ENCODE measurements around the gene TEAD2.
A peak's percentile ranks its signal among the peaks of the same experiment; 100 is the strongest.
"Not testable (repeated sequence)": the region's sequence is repeated elsewhere in the genome, so short reads cannot be mapped to it uniquely, and the experiment has no call there.

The TEAD2 gene

DNA sequence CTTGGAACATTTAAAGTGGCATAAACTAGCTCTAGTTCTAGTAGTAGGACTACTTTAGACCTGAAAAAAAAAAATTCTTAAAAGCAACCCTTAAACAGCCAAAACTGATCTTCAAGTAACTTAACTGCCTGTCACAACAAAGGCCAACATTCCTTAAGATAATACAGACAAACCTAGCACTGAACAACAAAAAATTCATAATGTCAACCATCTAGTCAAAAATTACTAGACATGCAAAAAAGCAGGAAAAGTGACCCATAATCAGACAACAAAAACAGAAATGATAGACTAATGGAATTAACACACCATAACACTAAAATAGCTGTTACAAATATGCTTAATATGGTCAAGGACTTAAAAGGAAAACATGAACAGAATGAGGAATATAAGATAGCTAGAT lies 43.9 kb downstream of the TEAD2 start:
- TF ChIP-seq, protein P1, sequence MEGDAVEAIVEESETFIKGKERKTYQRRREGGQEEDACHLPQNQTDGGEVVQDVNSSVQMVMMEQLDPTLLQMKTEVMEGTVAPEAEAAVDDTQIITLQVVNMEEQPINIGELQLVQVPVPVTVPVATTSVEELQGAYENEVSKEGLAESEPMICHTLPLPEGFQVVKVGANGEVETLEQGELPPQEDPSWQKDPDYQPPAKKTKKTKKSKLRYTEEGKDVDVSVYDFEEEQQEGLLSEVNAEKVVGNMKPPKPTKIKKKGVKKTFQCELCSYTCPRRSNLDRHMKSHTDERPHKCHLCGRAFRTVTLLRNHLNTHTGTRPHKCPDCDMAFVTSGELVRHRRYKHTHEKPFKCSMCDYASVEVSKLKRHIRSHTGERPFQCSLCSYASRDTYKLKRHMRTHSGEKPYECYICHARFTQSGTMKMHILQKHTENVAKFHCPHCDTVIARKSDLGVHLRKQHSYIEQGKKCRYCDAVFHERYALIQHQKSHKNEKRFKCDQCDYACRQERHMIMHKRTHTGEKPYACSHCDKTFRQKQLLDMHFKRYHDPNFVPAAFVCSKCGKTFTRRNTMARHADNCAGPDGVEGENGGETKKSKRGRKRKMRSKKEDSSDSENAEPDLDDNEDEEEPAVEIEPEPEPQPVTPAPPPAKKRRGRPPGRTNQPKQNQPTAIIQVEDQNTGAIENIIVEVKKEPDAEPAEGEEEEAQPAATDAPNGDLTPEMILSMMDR (IDR thresholded peaks at IDR 0.05; ENCODE audit: low read length, missing control alignments), result no peak
- no peak overlapping the region for H3K4me3 ChIP-seq (replicated peaks; ENCODE audit: low read depth, low read length)
- no peak for DNase-seq (ENCODE audit: low read depth)

DNA sequence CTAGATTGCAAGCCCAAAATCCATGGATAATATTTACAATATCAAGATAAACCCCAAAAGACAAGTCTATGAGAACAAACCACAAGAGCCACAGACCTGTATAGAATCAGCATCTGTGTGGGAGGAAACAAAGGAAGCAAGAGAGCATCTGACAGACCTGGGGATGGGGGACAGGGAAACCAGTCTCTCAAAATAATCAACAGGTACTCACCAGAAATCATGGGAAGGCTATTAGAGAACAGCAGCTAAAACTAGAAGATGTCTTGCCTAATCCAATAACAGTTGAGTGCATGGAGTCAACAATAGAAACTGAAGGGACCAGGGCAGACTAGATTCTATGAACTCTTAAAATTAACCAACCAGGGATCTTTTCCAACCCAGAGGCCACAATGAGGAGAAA lies 45.9 kb downstream of the TEAD2 start:
- no peak for DNase-seq (ENCODE audit: low read depth)
- no peak overlapping the region for H3K4me3 ChIP-seq (replicated peaks; ENCODE audit: low read depth, low read length)
- TF ChIP-seq, protein P1 (IDR thresholded peaks at IDR 0.05; ENCODE audit: low read length, missing control alignments), result no peak

DNA sequence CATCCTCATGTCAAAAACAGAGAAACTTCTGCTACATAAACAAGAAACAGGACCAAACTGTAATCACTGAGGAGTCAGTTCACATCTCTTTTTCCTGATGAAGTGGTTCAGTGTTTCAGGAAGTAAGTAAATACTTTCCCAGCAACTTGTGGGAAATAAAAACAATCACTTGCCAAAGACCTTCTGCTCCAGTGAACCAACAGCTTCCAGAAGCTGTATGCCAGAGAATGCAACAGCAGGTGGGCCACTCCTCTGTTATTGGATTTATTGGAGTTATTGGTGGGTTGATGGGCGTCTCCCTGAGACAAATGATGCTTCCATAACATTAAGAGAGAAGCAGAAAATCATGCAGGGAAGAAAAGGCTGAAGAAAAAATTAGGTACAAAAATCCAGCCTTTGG lies 47.1 kb downstream of the TEAD2 start:
- TF ChIP-seq, protein P1 (IDR thresholded peaks at IDR 0.05; ENCODE audit: low read length, missing control alignments), result no peak
- H3K4me3 ChIP-seq (replicated peaks; ENCODE audit: low read depth, low read length), result no peak overlapping the region
- DNase-seq (ENCODE audit: low read depth), result no peak

DNA sequence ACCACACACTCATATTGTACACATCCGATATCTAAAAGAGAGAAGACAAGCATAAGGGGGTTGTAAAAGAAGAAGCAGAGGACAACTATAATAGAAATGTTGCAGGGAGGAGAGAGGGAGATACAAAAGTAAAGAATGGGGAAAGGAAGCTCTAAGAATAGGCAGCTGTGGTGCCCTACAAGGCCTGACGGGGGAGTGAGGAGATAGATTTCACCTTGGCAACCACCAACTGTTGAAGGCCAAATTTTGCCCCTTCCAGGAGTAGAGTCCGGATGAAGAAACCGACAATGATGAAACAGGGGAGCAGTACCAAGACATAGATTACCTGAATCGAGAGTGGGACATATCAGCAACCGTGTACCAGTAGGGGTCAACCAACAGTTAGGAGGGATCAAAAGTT lies 53.1 kb downstream of the TEAD2 start:
- TF ChIP-seq, protein P1 (IDR thresholded peaks at IDR 0.05; ENCODE audit: low read length, missing control alignments), result no peak
- no peak for DNase-seq (ENCODE audit: low read depth)

DNA sequence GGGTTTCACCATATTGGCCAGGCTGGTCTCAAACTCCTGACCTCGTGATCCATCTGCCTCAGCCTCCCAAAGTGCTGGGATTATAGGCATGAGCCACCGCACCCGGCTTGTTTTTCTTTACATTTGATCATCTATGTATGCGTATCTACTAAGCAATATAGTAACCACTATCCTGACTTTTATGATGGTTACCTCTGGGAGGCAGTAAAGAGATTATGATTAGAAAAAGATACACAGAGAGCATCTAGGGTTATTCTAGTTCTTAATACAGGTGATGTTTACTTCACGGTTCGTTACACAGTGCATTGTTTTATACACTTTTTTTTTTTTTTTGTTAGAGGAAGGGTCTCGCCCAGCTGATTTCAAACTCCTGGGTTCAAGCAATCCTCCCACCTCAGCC lies 55.5 kb downstream of the TEAD2 start:
- not testable (repeated sequence) for H3K4me3 ChIP-seq (replicated peaks; ENCODE audit: low read depth, low read length); DNase-seq (ENCODE audit: low read depth)

More for the DNA sequence above, 53.1 kb downstream of the TEAD2 start:
- H3K4me3 ChIP-seq (replicated peaks; ENCODE audit: low read depth, low read length), result no peak overlapping the region

DNA sequence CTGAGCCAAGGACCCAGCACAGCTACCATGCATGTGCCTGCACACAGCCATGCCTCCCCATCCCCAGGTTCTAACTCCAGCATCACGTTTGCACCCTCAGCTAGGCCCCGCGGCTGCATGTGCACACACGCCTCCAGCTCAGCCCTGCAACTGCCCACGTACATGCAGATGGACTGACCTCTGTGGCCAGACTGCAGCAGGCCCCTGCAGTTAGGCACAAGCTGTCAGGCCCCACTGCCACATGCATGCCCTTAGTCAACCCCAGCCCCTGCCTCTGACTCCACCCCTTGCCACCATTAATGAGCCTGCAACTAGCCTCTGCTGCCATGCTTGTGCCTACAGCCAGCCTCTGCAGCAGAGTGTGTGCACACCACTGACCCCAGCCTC lies 60.4 kb downstream of the TEAD2 start:
- TF ChIP-seq, protein P1 (IDR thresholded peaks at IDR 0.05; ENCODE audit: low read length, missing control alignments), result no peak
- no peak overlapping the region for H3K4me3 ChIP-seq (replicated peaks; ENCODE audit: low read depth, low read length)
- DNase-seq (ENCODE audit: low read depth), result no peak

DNA sequence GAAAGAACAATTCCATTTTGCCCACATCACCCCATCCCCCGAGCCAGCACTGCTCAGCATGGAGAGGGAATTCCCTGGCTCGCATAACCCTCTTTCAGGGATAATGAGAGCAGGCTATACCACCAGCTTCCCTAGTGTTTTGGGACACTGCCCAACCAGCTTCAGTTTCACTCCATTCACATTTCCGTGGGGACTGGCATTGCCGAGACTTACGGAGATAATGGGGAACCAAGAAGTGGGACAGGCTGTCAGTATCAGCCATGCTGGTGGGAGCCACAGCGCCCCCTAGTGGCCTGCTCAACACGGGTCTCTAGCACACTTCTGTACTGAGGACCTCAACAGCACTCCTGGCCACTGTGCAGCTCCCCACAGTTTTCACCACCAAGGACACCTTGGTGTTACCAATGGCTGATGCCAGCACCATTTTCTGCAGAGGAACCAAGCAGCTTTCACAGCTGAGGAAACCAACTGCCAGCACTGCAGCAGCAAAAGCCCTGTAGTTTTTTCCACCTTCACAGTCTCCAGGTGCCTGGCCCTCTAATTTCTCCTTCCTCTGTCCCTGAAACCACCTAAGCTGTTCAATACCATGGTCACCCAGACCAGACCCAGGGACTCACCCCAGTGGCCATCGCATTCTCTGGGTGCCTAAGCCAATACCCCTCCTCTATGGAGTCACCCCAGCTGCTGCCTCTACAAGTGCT lies 60.9 kb downstream of the TEAD2 start:
- TF ChIP-seq, protein P1 (IDR thresholded peaks at IDR 0.05; ENCODE audit: low read length, missing control alignments), result peak; percentile 93
- peak overlapping the region; percentile 17 for H3K4me3 ChIP-seq (replicated peaks; ENCODE audit: low read depth, low read length)
- DNase-seq (ENCODE audit: low read depth), result peak; percentile 69

DNA sequence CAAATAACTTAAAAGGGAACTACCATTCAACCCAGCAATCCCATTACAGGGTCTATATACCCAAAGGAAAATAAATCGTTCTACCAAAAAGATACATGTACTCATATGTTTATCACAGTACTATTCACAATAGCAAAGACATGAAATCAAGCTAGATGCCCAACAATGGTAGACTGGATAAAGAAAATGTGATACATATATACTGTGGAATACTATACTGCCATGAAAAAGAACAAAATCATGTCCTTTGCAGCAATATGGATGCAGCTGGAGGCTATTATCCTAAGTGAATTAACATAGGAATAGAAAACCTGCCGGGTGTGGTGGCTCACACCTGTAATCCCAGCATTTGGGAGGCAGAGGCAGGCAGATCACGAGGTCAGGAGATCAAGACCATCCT lies 63.6 kb downstream of the TEAD2 start:
- not testable (repeated sequence) for H3K4me3 ChIP-seq (replicated peaks; ENCODE audit: low read depth, low read length); DNase-seq (ENCODE audit: low read depth)
